GM12892 (cell line): ENCODE measurements around the gene CXCR6.

Experiments
- DNase-seq: peaks from one replicate; pipeline ENCODE4 v3.0.0; 2011; ENCODE audit not compliant: insufficient read length
- FAIRE-seq: peaks from 2 replicates; lab custom pipeline; 2011; peaks lifted over from hg19 to GRCh38; lab: Jason Lieb, UNC
- POLR2A ChIP-seq: IDR thresholded peaks from 2 replicates; pipeline ENCODE4 v1.6.1; 2011; ENCODE audit warnings: low read depth, low read length, control low read depth
- POLR2AphosphoS5 ChIP-seq: IDR thresholded peaks from 2 replicates; pipeline ENCODE4 v1.6.1; 2011; ENCODE audit warnings: low read depth, low read length, control low read depth
- TAF1 ChIP-seq: IDR thresholded peaks from 2 replicates; pipeline ENCODE4 v1.6.1; 2011; ENCODE audit warnings: low read depth, mild to moderate bottlenecking, control low read depth, low read length, borderline replicate concordance

The CXCR6 gene

GRCh38 chr3:45950686-45951600 lies 7.7 kb downstream of the CXCR6 start:
- FAIRE-seq, result no peak
- TF ChIP-seq POLR2AphosphoS5 (no peak), POLR2A (no peak), TAF1 (no peak)
- no peak for DNase-seq

- no peak for TF ChIP-seq TAF1
- no peak for TF ChIP-seq POLR2A
- no peak for TF ChIP-seq POLR2AphosphoS5
- no peak for FAIRE-seq
- no peak for DNase-seq
Observed at GRCh38 chr3:45951946-45952345, 8.7 kb downstream of the CXCR6 start.

- DNase-seq (no peak), FAIRE-seq (no peak)
- TF ChIP-seq TAF1, result no peak
- no peak for TF ChIP-seq POLR2AphosphoS5
- TF ChIP-seq POLR2A, result no peak
Observed at GRCh38 chr3:45952456-45952855, 9.2 kb downstream of the CXCR6 start.

- FAIRE-seq, result no peak
- no peak for DNase-seq
- no peak for TF ChIP-seq POLR2AphosphoS5
- TF ChIP-seq POLR2A, result no peak
- TF ChIP-seq TAF1, result no peak
Observed at GRCh38 chr3:45953536-45953935, 10.3 kb downstream of the CXCR6 start.

GRCh38 chr3:45954306-45954705 lies 11.0 kb downstream of the CXCR6 start:
- TF ChIP-seq POLR2A (no peak), POLR2AphosphoS5 (no peak)
- DNase-seq (no peak), FAIRE-seq (no peak)

GRCh38 chr3:45955017-45955647 lies 11.9 kb downstream of the CXCR6 start:
- DNase-seq (no peak), FAIRE-seq (no peak)
- TF ChIP-seq POLR2A (no peak), POLR2AphosphoS5 (no peak), TAF1 (no peak)

- DNase-seq (no peak), FAIRE-seq (no peak)
- TF ChIP-seq POLR2A, result no peak
- TF ChIP-seq POLR2AphosphoS5, result no peak
- TF ChIP-seq TAF1, result no peak
Observed at GRCh38 chr3:45955706-45956105, 12.4 kb downstream of the CXCR6 start.

GRCh38 chr3:45957586-45957985 lies 14.3 kb downstream of the CXCR6 start:
- FAIRE-seq (no peak), DNase-seq (no peak)
- TF ChIP-seq POLR2A, result no peak
- TF ChIP-seq POLR2AphosphoS5, result no peak
- TF ChIP-seq TAF1, result no peak

- no peak for TF ChIP-seq POLR2AphosphoS5
- TF ChIP-seq POLR2A, result no peak
- no peak for TF ChIP-seq TAF1
- FAIRE-seq, result no peak
- no peak for DNase-seq
Observed at GRCh38 chr3:45958321-45958791, 15.1 kb downstream of the CXCR6 start.

- FAIRE-seq (no peak), DNase-seq (no peak)
- no peak for TF ChIP-seq POLR2A
- TF ChIP-seq TAF1, result no peak
- no peak for TF ChIP-seq POLR2AphosphoS5
Observed at GRCh38 chr3:45959201-45959600, 15.9 kb downstream of the CXCR6 start.

- FAIRE-seq, result peak; percentile 57
- no peak for DNase-seq
- TF ChIP-seq POLR2A, result no peak
Observed at GRCh38 chr3:45960289-45960688, 17.0 kb downstream of the CXCR6 start.

GRCh38 chr3:45962033-45962432 lies 18.8 kb downstream of the CXCR6 start:
- FAIRE-seq (peak; percentile 95), DNase-seq (no peak)
- TF ChIP-seq POLR2A (no peak), POLR2AphosphoS5 (no peak), TAF1 (no peak)
